Measurements from ENCODE around the gene TSPAN9.

DNA sequence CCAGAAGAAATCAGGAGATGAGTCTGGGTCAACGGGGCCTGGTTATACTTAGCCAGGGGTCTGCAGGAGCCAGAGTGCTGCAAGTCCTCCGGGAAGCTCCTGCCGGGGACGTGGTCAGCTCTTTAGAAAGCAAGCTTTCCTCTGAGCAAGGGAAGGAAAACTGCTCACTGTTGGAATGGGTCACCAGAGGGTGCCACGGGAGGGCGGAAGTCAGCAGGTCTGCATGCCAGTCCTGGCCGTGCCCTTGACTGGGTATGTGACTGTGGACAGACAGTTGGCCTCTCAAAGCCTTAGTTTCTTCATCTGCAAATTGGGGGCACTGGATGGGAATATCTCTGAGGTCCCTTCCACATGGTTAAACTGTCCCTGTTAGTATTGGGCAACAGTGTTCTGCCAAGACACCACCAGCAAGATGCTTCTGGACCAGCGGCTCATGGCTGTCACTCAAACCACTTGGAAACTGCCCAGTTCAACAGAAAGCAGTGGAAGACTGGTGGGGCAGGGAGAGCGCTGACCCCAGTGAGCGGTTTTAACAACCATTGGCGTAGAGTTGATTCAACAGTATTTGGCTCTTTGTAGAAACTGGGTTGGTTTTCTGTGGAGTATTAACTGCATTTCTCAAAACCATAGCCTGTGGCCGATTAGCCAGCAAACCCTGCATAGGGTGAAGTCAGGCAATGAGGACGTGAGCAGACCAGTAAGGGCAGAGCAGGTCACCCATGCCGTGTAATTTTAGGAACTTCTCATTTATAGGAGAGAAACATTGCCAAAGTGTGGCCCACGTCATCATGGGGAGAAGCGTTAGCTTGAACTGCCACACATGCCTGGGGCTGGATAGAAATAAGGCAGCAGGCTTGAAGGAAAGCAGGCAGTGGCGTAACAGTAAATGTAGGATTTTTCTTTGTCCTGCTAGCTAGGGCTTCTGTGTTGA, 249.9 kb downstream of the TSPAN9 start:
- no peak for TF ChIP-seq POLR2A (IDR thresholded peaks at IDR 0.05)
- TF ChIP-seq, protein P1, sequence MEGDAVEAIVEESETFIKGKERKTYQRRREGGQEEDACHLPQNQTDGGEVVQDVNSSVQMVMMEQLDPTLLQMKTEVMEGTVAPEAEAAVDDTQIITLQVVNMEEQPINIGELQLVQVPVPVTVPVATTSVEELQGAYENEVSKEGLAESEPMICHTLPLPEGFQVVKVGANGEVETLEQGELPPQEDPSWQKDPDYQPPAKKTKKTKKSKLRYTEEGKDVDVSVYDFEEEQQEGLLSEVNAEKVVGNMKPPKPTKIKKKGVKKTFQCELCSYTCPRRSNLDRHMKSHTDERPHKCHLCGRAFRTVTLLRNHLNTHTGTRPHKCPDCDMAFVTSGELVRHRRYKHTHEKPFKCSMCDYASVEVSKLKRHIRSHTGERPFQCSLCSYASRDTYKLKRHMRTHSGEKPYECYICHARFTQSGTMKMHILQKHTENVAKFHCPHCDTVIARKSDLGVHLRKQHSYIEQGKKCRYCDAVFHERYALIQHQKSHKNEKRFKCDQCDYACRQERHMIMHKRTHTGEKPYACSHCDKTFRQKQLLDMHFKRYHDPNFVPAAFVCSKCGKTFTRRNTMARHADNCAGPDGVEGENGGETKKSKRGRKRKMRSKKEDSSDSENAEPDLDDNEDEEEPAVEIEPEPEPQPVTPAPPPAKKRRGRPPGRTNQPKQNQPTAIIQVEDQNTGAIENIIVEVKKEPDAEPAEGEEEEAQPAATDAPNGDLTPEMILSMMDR (IDR thresholded peaks at IDR 0.05): no peak

All from lower leg skin (tissue), 3 donors.